HG02798 (cell line): ENCODE results near the gene PTPRN2.
"Not testable (repeated sequence)": the region's sequence is repeated elsewhere in the genome, so short reads cannot be mapped to it uniquely, and the experiment has no call there.

Experiments used
- ATAC-seq: cut with Tn5 transposase; IDR thresholded peaks from one replicate; pipeline ENCODE4 v1.9.1; 2021; ENCODE audit warnings: mild to moderate bottlenecking; ENCODE audit not compliant: unreplicated experiment, poor library complexity

The PTPRN2 gene

DNA sequence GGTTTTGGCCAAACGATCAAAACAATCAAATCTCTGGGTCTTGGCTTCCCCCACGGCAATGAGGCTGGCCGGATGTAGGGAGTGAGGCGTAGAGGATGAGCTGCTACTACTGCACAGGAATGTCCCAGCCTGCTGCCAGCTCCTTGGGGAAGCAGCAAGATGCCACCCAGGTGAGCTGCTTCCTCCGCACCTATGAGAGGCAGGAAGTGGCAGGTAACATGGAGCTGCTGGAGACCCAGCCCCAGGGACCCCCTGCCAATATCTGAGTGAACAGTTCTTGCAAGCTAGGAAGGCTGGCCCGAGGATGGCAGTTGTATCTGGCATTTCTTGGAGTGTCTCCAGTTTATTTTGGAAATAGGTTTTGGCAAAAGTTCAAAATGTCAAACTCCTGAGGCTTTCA lies 837.3 kb downstream of the PTPRN2 start:
- no peak for ATAC-seq

DNA sequence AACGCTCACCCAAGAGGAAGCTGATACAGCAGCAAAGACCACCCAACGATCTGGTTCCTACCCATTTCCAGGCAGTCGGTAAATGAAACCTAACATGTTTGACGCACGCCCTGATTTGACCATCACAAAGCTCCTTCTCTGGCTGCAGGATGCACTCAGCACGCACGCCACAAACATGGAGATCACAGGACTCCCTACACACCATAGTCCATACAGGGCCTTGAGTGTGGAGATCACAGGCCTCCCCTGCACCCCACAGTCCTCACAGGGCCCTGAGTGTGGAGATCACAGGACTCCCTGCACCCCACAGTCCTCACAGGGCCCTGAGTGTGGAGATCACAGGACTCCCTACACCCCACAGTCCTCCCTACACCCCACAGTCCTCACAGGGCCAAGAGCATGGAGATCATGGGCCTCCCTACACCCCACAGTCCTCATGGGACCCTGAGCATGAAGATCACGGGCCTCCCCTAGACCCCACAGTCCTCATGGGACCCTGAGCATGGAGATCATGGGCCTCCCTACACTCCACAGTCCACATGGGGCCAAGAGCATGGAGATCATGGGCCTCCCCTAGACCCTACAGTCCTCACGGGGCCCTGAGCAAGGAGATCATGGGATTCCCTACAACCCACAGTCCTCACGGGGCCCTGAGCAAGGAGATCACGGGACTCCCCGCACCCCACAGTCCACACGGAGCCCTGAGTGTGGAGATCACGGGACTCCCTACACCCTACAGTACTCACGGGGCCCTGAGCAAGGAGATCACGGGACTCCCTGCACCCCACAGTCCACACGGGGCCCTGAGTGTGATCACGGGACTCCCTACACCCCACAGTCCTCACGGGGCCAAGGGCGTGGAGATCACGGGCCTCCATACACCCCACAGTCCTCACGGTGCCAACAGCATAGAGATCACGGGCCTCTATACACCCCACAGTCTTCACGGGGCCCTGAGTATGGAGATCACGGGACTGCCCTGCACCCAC lies 841.6 kb downstream of the PTPRN2 start:
- ATAC-seq = no peak

DNA sequence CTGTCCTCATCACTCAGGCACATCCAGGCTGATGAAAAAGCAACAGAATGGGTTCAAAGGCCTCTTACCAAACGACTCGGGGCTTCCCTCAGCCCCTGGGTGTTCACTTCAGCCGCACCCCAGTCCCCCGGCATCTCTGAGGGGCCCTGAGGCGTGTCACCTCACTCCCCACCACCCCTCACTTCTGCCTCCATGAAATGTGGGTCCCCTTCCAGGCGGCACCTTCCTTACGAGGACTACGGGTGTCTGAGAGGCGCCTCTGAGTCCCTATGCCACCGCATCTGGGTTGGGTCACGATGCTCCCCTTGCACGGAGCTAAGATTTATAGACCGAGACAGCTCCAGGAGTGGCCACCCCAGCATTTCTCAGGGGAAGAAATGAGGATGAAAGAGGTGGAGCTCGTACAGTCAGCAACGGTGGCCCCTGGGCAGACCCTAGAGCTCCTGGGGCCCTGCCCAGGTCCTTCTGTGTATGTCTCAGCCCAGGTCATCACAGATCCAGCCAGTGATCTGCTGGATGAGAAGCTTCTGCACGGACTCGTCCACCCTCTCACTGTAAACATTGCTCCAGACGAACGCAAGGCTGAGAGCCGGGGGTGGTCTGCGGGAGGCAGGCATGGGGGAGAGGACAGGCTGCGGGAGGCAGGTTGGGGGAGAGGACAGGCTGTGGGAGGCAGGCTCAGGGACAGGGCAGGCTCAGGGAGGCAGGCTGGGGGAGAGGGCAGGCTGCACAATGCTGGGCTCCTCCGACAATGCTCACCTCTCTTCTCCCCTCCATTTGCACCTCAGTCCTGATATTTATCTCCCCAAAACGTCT lies 842.6 kb downstream of the PTPRN2 start:
- no peak for ATAC-seq

DNA sequence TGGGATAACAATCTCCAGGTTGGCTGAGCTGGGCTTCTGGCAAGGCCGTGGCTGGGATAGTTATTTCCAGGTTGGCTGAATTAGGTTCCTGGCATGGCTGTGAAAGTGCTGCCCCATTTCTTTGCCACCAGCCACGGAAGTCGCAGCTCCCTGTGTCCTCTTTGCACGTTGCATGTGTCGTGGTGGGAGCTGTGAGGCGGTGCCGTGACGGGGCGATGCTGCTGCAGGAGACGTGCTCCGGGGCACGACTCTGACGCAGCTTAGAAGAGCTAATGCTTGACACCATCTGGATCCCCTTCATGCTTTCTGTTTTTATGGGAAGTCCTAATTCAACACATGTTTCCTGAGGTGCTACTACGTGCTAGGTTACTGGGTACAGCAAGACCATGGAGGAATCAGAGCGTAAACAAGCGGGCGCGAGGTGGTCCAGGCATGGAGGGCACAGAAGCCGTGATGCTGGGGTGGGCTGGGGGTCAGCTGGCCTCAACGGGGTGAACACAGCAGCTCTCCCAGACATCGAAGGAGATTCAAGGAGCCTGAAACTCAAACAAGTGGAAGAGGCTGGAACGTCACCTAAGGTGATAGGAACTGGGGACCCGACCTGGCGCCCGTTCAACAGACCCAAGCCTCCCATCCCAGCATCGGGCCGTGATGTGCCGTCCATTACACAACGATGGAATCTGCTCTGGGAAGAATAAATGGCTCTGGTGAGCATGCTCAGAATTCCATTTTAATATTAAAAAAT lies 843.7 kb downstream of the PTPRN2 start:
- no peak for ATAC-seq

DNA sequence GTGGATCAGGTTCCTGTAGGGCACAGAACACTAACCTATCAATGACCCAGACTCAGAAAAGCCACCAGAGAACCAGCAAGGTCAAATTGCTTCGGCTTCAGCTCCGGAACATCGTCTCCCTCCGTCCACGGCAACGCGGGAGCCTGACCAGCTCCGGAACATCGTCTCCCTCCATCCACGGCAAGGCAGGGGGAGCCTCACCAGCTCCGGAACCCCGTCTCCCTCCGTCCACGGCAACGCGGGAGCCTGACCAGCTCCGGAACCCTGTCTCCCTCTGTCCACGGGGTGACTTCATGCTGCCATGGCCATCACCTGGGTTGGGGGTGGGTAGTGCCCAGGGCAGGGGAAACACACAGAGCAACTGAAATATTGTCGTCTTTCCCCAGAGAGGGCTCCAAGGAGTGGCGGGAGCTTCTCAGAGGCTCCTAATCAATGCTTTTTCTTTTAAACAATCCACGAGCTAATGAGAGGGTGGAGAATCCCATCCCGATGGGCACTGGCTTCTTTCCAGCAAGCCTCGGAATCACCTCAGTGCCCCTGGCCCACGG lies 847.3 kb downstream of the PTPRN2 start:
- no peak for ATAC-seq

DNA sequence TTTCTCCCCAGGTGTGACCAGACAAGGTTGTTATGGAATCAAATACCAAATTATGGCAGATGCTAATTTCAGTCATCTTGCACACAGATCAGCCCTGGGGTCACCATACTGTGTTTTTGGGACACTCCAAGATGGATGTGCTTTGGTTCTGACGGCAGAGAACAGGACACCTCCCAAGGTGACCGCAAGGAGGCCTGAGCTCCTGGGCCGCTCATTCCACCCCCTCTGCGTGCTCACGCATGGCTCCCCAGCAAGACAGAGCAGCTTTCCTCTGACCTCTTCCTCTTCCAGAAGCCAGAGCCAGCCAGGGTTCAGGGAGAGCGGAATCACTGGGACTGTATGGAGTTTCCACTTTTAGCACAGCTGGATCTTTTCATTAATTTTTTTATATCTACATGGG lies 848.0 kb downstream of the PTPRN2 start:
- no peak for ATAC-seq

DNA sequence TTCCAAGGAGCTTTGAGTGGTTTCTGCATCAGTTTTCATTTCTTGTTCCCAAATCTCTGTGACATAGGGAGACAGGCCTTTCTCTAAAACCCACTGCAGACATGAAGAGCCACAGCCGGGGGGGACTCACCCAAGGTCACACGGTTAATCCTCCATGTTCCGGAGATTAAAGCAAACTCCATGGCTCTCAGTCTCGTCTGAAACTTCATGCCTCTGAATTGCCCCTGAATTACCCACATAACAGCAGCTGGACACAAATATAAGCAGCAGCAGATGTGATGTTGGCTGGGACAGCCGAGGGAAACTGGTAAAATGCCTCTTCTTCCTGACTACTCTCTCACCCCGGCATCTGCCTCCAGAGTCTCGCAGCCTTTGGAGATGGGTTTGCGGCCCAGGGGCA lies 848.6 kb downstream of the PTPRN2 start:
- no peak for ATAC-seq

DNA sequence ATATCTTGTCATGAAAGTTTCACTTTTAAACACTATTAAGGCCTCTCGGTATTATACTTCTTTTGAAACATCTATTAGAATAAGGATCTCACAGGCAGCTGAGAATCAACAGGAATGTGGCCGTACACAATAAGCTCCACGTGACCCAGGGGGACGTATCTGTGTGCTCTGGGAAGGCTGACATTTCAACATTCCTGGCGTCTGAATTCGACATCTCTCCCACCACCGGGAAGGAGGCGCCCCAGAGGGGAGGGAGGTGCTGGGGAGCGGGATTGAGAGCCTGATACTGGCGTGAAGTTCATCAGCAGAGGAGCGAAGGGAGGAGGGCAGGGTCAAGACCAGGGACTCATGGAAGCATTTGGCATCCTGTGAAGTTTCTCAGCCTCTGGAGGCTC lies 849.6 kb downstream of the PTPRN2 start:
- no peak for ATAC-seq

DNA sequence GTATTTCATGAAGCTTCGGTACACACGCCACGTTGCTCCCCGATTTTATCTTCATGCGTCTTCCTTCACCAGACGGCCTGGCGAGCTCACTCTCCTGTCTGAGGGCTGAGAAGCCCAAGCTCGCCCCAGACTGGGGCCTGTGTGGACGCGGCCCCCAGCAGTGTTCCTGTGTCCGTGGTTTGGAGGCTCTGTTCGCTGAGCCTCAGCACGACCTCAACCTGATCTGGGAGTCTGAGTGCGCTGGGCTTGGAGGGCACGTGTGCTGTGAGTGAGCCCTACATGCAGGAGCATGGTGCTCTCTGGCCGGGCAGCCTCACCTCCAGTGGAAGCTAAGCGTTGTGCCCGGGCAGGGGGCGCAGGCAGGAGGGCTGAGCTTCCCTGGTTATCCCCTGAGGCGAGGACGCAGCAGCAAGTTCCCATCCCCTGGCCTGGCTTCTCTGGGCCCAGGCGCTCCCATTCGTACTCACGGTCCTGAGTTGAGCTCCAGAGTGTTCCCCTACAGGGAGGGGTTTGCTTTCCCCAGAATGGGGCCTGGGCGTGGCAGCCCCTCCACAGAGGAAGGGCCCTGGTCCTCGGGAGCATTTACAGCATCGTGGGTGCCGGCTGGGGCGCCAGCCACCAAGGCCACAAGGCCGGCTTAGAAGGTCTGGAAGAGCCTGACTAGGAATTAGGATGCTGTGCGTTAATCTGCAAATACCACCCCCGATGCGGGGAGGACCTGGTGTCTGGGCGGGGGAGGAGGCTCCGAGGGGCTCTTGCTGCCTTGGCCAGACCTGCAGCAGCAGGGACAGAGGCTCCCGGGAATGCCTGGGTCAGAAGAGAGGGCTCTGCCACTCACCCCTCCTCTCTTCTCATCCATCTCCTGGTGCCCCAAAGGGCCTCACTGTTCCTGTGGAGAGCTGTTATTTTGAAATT lies 850.2 kb downstream of the PTPRN2 start:
- no peak for ATAC-seq

DNA sequence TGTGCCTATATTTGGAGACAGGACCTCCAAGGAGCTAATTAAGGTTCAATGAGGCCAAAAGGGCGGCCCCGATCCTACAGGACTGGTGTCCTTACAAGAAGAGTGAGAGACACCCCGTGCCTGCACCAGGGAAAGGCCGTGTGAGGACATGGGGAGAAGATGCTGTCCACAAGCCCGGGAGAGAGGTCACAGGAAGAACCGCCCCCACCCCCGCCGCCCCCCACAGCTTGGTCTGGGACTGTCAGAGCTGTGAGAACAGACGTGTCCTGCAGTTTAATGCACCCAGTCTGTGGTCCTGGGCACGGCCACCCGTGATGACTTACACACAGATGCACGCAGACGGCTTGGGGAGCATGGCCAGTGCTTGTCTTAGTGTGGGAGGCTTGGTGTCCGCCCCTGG lies 851.3 kb downstream of the PTPRN2 start:
- ATAC-seq = no peak

DNA sequence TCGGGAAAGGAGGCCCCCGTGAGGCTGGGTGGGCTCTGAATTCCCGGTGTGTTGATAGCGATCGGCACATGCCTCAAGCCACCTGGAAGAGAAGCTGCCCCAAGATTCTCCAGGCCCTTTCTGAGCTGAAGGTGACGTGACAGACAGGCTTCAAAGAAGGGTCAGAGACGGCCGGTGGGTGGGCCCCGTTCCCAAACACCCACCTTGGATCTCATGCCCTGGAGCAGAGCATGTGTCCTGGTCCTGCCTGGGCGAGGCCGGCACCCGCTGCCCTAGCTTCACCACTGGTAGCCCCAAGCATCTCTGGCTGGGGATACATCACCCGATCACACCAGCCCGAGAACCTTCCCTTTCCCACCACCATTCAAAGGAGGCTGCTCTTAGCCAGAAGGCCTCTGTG lies 851.8 kb downstream of the PTPRN2 start:
- no peak for ATAC-seq

DNA sequence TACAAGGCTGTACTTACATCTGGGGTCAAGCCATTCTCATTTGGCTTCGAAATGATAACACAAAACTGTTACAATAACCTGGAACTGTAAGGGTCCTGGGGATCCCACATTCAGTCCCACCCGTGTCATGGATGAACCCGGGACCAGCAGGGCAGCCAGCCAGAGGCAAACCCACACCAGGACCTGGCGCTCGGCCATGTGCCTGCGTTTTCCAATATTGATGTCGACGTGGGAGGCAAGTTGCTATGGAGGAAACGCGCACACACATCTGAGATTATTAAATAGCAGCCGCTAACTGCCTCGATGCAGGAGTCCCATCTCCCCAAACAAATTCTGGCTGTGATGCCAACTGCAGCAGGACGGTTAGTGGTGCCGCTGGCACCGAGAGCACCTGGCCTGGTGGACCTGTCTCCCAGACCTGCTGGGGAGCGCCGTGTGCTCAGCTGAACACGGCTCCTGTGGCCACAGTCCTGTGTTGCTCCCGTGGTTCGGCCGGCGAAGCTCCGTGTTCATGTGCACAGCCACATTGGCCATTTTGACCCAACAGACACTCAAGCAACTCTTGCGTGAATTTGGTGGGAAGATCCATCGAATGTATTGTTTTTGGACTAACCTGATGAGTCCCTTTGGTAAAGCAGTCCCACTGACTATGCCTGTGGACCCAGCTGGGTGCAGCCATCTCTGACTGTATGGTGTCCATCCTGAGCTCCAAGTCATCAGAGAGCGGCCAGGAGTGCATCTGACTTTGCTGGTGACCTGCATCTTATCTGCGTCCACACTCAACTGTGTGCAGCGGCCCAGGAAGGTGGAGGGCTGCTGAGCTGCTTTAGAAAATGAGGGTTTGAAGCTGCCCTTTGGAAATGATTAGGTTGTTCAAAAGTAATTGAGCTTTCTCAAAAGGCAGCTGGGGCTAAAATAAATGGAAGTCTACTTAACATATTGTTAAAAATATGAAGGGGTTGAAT lies 852.7 kb downstream of the PTPRN2 start:
- no peak for ATAC-seq

DNA sequence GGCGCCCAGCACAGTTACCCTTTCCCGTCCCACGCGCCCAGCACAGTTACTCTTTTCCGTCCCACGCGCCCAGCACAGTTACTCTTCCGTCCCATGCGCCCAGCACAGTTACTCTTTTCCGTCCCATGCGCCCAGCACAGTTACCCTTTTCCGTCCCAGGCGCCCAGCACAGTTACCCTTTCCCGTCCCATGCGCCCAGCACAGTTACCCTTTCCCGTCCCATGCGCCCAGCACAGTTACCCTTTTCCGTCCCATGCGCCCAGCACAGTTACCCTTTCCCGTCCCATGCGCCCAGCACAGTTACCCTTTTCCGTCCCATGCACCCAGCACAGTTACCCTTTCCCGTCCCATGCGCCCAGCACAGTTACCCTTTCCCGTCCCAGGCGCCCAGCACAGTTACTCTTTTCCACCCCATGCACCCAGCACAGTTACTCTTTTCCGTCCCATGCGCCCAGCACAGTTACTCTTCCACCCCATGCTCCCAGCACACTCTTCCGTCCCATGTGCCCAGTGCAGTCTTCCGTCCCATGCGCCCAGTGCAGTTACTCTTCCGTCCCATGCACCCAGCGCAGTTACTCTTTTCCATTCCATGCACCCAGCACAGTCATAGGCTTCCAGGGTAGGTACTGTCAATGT lies 853.7 kb downstream of the PTPRN2 start:
- ATAC-seq = not testable (repeated sequence)

DNA sequence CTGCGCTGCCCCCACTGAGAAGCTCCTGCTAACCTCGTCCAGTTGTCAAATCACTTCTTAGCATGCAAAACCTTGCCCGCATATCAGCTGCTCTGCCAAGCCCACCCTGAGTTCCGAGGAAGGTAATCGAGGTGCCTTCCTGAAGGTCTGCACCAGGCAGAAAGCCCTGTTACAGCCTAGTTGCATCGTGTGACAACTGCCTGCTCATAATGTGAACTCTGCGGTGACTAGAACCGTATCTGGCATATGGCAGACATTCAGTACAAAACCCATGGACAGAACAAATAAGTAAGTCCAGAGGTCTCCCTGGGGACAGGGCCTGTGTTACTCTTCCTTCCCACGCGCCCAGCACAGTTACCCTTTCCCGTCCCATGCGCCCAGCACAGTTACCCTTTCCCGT lies 856.5 kb downstream of the PTPRN2 start:
- no peak for ATAC-seq

DNA sequence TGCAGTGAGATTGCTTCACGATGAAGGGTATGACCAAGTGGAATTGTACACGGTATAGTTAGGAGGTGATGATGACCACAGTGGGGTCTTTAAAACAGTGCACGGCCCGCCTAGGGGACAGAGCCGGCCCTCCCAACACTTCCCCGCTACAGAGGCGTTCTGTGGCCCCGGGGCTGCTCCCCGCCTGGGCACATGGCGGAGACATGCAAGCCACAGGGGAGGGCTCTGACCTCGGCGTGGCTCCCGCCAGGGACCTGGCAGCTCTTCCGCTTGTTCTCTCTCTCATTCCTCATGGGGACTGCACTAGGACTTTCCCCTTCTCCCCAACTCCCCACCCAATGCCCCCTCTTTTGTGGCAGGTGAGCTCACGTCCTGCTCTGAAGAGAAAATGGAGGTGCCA lies 857.0 kb downstream of the PTPRN2 start:
- no peak for ATAC-seq

DNA sequence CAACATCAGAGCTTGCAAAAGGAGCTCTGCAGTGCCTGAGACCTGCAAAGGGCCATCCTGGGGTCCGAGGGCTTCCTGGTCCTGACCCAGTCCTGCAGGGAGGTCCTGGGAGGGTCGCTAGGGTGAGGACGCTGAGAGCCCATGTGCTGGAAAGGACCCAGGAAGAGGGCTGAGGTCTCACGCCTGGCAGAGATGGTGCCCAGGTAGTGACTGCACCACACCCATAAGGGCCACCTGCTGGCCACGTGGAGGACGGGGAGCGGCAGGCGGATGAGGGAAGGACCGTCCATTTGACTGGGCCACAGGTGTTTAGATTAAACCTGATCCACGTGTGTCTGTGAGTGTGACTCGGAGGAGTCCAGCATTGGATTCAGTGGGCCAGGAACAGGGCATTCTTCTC lies 858.1 kb downstream of the PTPRN2 start:
- ATAC-seq = no peak

DNA sequence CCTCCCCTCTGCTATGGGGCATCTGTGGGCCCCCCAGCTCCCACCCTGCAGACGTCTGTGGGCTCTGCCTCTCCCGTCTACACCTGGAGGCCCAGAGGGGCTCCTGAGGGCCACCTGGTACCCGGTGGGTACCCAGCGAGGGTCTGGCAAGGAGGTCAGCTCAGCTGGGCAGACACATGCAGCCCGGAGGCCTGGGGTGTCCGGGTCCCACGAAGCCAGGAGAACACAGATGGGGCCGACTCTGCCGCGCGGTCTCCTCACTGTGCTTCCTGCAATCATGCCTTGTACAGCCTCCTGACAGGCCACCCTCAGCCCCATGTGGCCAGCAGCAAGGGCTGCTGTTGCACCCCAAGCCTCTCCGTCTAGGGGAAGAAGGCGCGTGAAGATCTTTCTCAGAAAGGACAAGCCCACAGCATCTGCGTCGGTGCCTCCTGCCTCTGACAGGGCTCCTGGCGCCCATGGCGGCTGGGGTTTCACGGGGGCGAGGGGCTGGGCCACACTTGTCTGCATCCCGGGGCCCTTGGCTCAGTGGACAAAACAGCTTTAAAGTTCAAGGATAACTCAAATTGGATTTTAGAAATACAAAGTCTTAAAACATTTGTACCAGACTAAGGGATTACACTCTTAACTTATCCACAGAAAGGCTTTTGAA lies 859.5 kb downstream of the PTPRN2 start:
- ATAC-seq = no peak
